GM21576 (cell line): ENCODE results near the gene KSR2.
"Not testable (repeated sequence)": the region's sequence is repeated elsewhere in the genome, so short reads cannot be mapped to it uniquely, and the experiment has no call there.

Experiments
- ATAC-seq: cut with Tn5 transposase; IDR thresholded peaks from one replicate; pipeline ENCODE4 v1.9.1; 2021; ENCODE audit warnings: mild to moderate bottlenecking, moderate library complexity; ENCODE audit not compliant: unreplicated experiment

The KSR2 gene

GRCh38 chr12:117768860-117769259, 199.9 kb downstream of the KSR2 start:
- ATAC-seq, result no peak

GRCh38 chr12:117766008-117766407, 202.8 kb downstream of the KSR2 start:
- ATAC-seq, result no peak

GRCh38 chr12:117762143-117762542, 206.6 kb downstream of the KSR2 start:
- no peak for ATAC-seq

GRCh38 chr12:117761528-117762100, 207.2 kb downstream of the KSR2 start:
- ATAC-seq, result no peak

GRCh38 chr12:117760990-117761389, 207.8 kb downstream of the KSR2 start:
- ATAC-seq, result no peak

- ATAC-seq, result no peak
Observed at GRCh38 chr12:117750657-117751056, 218.1 kb downstream of the KSR2 start.

- no peak for ATAC-seq
Observed at GRCh38 chr12:117749431-117749830, 219.4 kb downstream of the KSR2 start.

GRCh38 chr12:117746358-117746757, 222.4 kb downstream of the KSR2 start:
- ATAC-seq, result not testable (repeated sequence)

- ATAC-seq, result no peak
Observed at GRCh38 chr12:117744418-117744817, 224.4 kb downstream of the KSR2 start.

- no peak for ATAC-seq
Observed at GRCh38 chr12:117743761-117744160, 225.0 kb downstream of the KSR2 start.

GRCh38 chr12:117742721-117743120, 226.1 kb downstream of the KSR2 start:
- ATAC-seq, result no peak

GRCh38 chr12:117738233-117738632, 230.6 kb downstream of the KSR2 start:
- no peak for ATAC-seq

GRCh38 chr12:117733549-117733805, 235.3 kb downstream of the KSR2 start:
- ATAC-seq, result no peak

GRCh38 chr12:117732761-117733548, 235.8 kb downstream of the KSR2 start:
- no peak for ATAC-seq

GRCh38 chr12:117731131-117731530, 237.7 kb downstream of the KSR2 start:
- not testable (repeated sequence) for ATAC-seq

GRCh38 chr12:117727301-117727700, 241.5 kb downstream of the KSR2 start:
- no peak for ATAC-seq

GRCh38 chr12:117724543-117724942, 244.2 kb downstream of the KSR2 start:
- ATAC-seq, result no peak

GRCh38 chr12:117718559-117718958, 250.2 kb downstream of the KSR2 start:
- no peak for ATAC-seq

GRCh38 chr12:117718141-117718540, 250.6 kb downstream of the KSR2 start:
- no peak for ATAC-seq

- ATAC-seq, result no peak
Observed at GRCh38 chr12:117714203-117714602, 254.6 kb downstream of the KSR2 start.

- ATAC-seq, result no peak
Observed at GRCh38 chr12:117710121-117710520, 258.7 kb downstream of the KSR2 start.

- no peak for ATAC-seq
Observed at GRCh38 chr12:117707861-117708260, 260.9 kb downstream of the KSR2 start.

- ATAC-seq, result no peak
Observed at GRCh38 chr12:117703584-117703983, 265.2 kb downstream of the KSR2 start.
